ENCODE results near the gene SIK2.

- TF ChIP-seq ZNF175 (CRISPR knock-in tag; IDR thresholded peaks at IDR 0.05; ENCODE audit: low read depth) = no peak
- TF ChIP-seq XRCC5 (IDR thresholded peaks at IDR 0.05; ENCODE audit: low read depth, low read length) = no peak
- TF ChIP-seq MYC (IDR thresholded peaks at IDR 0.05; ENCODE audit: low read depth, low read length) = no peak
- no peak for TF ChIP-seq MYC (CRISPR knock-in tag; IDR thresholded peaks at IDR 0.05; ENCODE audit: borderline replicate concordance, low read depth)
- TF ChIP-seq NFRKB (IDR thresholded peaks at IDR 0.05; ENCODE audit: low read depth) = no peak
- no peak for TF ChIP-seq CTCF (IDR thresholded peaks at IDR 0.05 in 2 of 3, conservative IDR thresholded peaks at IDR 0.05 in 1 of 3; ENCODE audit: insufficient read depth in 2 of 3, low read depth in 1 of 3, low read length in 3 of 3)
- TF ChIP-seq ZNF277 (CRISPR knock-in tag; IDR thresholded peaks at IDR 0.05; ENCODE audit: borderline replicate concordance) = no peak
- TF ChIP-seq CBFA2T2 (conservative IDR thresholded peaks at IDR 0.05) = no peak
- TF ChIP-seq ARNT (IDR thresholded peaks at IDR 0.05) = no peak
Observed at GRCh38 chr11:111694851-111695250, 92.6 kb downstream of the SIK2 start.
